ENCODE results near the gene ABCB8.

GRCh38 chr7:151047976-151048815, 19.9 kb downstream of the ABCB8 start, which contains the start of gene ASIC3:
- TF ChIP-seq CTCF (IDR thresholded peaks at IDR 0.05; ENCODE audit: insufficient read depth, low read length): no peak
- TF ChIP-seq SPI1 (IDR thresholded peaks at IDR 0.05; ENCODE audit: borderline replicate concordance, low read depth): no peak
- TF ChIP-seq GABPA (IDR thresholded peaks at IDR 0.05; ENCODE audit: low read depth): no peak
- TF ChIP-seq POLR2AphosphoS5 (IDR thresholded peaks at IDR 0.05; ENCODE audit: low read depth): no peak
